Endodermal cell (in vitro differentiated cells): ENCODE measurements around the gene MYOM1. TPM values are rescaled to one million over a fixed set of nuclear protein-coding genes. Genes with fewer than 3 reads are reported as not detected.

Source experiments
- DNase-seq: peaks from one replicate; pipeline ENCODE4 v3.0.0-alpha.2; 2017
- H3K27ac ChIP-seq: 2 replicates; pipeline ENCODE4 v1.5.1; 2013; ENCODE audit warnings: mild to moderate bottlenecking, low read depth, low read length, moderate library complexity
- H3K27me3 ChIP-seq: 2 replicates; pipeline ENCODE4 v1.6.1; 2013; ENCODE audit warnings: mild to moderate bottlenecking, low read length, moderate library complexity; ENCODE audit not compliant: insufficient read depth, control insufficient read depth, poor library complexity, severe bottlenecking
- H3K36me3 ChIP-seq: 2 replicates; pipeline ENCODE4 v1.7.0; 2013; ENCODE audit warnings: mild to moderate bottlenecking, low read length, moderate library complexity; ENCODE audit not compliant: control insufficient read depth, insufficient read depth
- H3K4me1 ChIP-seq: one replicate; pipeline ENCODE4 v1.7.0; 2013; ENCODE audit warnings: low read length; ENCODE audit not compliant: control insufficient read depth, insufficient read depth
- H3K4me3 ChIP-seq: 2 replicates; pipeline ENCODE4 v1.5.1; 2013; ENCODE audit warnings: mild to moderate bottlenecking, low read length, moderate library complexity
- H3K9ac ChIP-seq: 2 replicates; pipeline ENCODE4 v1.6.1; 2013; ENCODE audit warnings: mild to moderate bottlenecking, low read length, moderate library complexity; ENCODE audit not compliant: poor library complexity, severe bottlenecking; ENCODE audit errors: extremely low read depth
- H3K9me3 ChIP-seq: 2 replicates; pipeline ENCODE4 v1.6.1; 2013; ENCODE audit warnings: mild to moderate bottlenecking, low read length, moderate library complexity; ENCODE audit not compliant: control insufficient read depth
- H3K27ac Mint-ChIP-seq: 2 replicates; pipeline ENCODE4 v1.8.0; 2020; ENCODE audit warnings: mixed read lengths
- H3K27me3 Mint-ChIP-seq: 2 replicates; pipeline ENCODE4 v1.8.0; 2021; ENCODE audit warnings: mild to moderate bottlenecking, mixed read lengths; ENCODE audit not compliant: insufficient read depth
- H3K36me3 Mint-ChIP-seq: 2 replicates; pipeline ENCODE4 v1.8.0; 2020; ENCODE audit warnings: low read depth, mixed read lengths
- H3K4me1 Mint-ChIP-seq: 2 replicates; pipeline ENCODE4 v1.8.0; 2020; ENCODE audit warnings: mixed read lengths
- H3K4me3 Mint-ChIP-seq: 2 replicates; pipeline ENCODE4 v1.8.0; 2020; ENCODE audit warnings: mild to moderate bottlenecking, moderate library complexity, mixed read lengths
- H3K9me3 Mint-ChIP-seq: 2 replicates; pipeline ENCODE4 v1.8.0; 2020; ENCODE audit warnings: mild to moderate bottlenecking, mixed read lengths
- WGBS, 2 experiments: methylation state at CpG; one replicate each; pipeline versions ENCODE4 v1.1.5 to v1.1.7; 2013; ENCODE audit warnings: missing lambda C conversion rate in 2 of 2, mixed read lengths in 1 of 2; ENCODE audit not compliant: insufficient coverage in 1 of 2, insufficient read length in 1 of 2; 5-methylcytosine and 5-hydroxymethylcytosine counted together
- total RNA-seq, 2 donors: library from RNA; stranded (reverse); fragmentation: NEBNext Ultra II Directional in 1 of 2; extraction: Animal tissue kit (Norgen Biotek cat#: 25700) in 1 of 2; gene quantifications; 2 replicates in 1 of 2; 3 replicates in 1 of 2; pipeline ENCODE4 v1.2.1, GENCODE V29; 2021
- TF ChIP-seq, protein P1 (sequence below): fragments of 200-600 bp; sonication (generic); conservative IDR thresholded peaks from 2 replicates; pipeline ENCODE4 v1.5.0; 2021; ENCODE audit warnings: antibody characterized with exemption, mild to moderate bottlenecking

MYOM1 gene
- total RNA-seq, 2 donors from 2014 or later = 0.49 to 0.88 TPM

DNA sequence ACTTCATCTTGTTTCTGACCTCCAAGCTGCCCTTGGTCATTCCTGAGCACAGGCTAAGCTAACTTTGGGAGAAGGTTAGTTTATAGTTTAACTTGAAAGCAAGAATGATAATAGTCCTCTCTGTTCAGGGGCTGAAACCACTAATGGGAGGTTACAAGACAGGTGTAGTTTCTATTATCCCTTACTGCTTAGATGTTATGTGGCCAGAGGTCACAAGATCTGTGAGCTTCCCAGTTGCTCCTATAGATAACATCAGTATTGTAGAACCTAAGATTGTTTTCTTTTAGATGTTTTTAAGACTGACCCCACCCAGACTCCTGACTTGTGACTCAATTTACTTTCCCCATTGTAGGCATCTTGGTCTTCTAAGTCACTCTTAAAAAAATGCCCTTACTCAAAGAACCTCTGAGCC, 112.0 kb downstream of the MYOM1 start:
- Histone ChIP-seq H3K4me1 (no peaks in the 10 kb centered on the region), H3K27ac (no peak overlapping the region), H3K27me3 (no peaks in the 10 kb centered on the region), H3K36me3 (no peaks in the 10 kb centered on the region), H3K9me3 (no peaks in the 10 kb centered on the region), H3K4me3 (no peak overlapping the region), H3K9ac (no peak overlapping the region)
- Mint-ChIP-seq H3K36me3 (no peaks in the 10 kb centered on the region), H3K4me3 (no peak overlapping the region), H3K27me3 (peaks cover 24% of the 10 kb centered on the region), H3K9me3 (no peaks in the 10 kb centered on the region), H3K4me1 (peaks cover 10% of the 10 kb centered on the region), H3K27ac (no peak overlapping the region)
- TF ChIP-seq, protein P1, sequence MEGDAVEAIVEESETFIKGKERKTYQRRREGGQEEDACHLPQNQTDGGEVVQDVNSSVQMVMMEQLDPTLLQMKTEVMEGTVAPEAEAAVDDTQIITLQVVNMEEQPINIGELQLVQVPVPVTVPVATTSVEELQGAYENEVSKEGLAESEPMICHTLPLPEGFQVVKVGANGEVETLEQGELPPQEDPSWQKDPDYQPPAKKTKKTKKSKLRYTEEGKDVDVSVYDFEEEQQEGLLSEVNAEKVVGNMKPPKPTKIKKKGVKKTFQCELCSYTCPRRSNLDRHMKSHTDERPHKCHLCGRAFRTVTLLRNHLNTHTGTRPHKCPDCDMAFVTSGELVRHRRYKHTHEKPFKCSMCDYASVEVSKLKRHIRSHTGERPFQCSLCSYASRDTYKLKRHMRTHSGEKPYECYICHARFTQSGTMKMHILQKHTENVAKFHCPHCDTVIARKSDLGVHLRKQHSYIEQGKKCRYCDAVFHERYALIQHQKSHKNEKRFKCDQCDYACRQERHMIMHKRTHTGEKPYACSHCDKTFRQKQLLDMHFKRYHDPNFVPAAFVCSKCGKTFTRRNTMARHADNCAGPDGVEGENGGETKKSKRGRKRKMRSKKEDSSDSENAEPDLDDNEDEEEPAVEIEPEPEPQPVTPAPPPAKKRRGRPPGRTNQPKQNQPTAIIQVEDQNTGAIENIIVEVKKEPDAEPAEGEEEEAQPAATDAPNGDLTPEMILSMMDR = no peak
- no peak for DNase-seq

DNA sequence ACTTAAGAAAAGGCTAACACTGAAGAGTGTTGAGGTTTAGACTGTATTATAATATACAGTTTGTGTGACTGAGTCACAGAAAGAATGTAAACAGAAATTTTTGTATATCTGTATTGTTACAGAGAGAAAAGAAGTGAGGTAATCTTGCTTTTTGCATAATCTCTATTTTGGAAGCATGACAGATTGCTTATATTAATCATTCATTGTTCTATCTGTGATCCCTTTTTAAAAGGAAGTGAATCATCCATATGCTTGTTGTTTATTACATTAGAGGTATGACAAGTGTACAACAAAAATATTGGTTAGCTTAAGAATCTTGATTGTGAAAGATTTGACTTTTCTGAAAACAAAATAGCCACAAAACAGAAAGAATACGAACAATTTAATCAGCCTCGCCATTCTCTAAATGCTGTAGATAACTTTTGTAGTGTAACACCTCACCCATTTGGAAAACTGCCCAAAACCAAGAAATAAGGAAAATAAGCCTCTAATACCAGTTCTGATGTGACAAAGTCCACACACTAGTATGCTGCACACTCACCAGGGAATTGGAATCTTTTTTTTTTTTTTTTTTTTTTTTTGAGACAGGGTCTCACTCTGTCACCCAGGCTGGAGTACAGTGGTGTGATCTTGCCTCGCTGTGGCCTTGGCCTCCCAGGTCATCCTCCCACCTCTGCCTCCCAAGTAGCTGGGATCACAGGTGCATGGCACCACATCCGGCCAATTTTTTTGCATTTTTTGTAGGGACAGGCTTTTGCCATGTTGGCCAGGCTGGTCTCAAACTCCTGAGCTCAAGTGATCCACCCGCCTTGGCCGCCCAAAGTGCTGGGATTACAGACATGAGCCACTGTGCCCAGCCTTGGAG, 115.3 kb downstream of the MYOM1 start:
- Histone ChIP-seq H3K4me3 (no peak overlapping the region), H3K9ac (no peak overlapping the region), H3K27ac (no peak overlapping the region), H3K27me3 (no peaks in the 10 kb centered on the region), H3K9me3 (no peaks in the 10 kb centered on the region), H3K4me1 (peaks cover 4% of the 10 kb centered on the region), H3K36me3 (no peaks in the 10 kb centered on the region)
- H3K4me3 Mint-ChIP-seq = no peak overlapping the region
- H3K4me1 Mint-ChIP-seq = peaks cover 9% of the 10 kb centered on the region
- H3K36me3 Mint-ChIP-seq = no peaks in the 10 kb centered on the region
- TF ChIP-seq, protein P1 = no peak
- no peak for DNase-seq
- H3K27ac Mint-ChIP-seq = no peak overlapping the region
- H3K27me3 Mint-ChIP-seq = peaks cover 1% of the 10 kb centered on the region
- no peaks in the 10 kb centered on the region for H3K9me3 Mint-ChIP-seq
- 97 to 100% methylated on average over 4 to 6 of the region's 6 CpGs for WGBS, 2 experiments

DNA sequence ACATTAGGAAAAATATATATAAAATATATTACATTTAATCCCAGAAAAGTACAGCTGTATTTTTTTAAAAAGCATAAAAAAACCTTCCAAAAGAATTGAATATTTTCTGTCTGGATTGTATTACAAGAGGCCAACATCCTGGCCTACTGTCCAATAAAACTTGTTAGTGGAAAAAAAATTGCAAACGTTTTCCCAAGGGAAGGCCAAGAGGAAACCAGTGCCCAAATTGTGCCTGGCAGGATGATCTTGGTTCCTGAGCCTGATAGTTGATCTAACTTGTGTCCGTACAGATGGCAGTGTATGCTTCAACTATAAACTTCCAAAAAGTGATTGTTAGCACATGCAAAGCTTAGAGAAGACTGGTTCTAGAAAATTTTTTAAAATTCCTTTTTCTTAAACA, 116.2 kb downstream of the MYOM1 start:
- Mint-ChIP-seq H3K4me3 (no peak overlapping the region), H3K27ac (no peak overlapping the region), H3K27me3 (peaks cover 2% of the 10 kb centered on the region), H3K36me3 (no peaks in the 10 kb centered on the region), H3K9me3 (no peaks in the 10 kb centered on the region), H3K4me1 (peaks cover 9% of the 10 kb centered on the region)
- WGBS, 2 experiments = 86 to 93% methylated on average over 1 to 2 of the region's 2 CpGs
- TF ChIP-seq, protein P1 = no peak
- Histone ChIP-seq H3K36me3 (no peaks in the 10 kb centered on the region), H3K4me3 (no peak overlapping the region), H3K9ac (no peak overlapping the region), H3K27ac (no peak overlapping the region), H3K27me3 (no peaks in the 10 kb centered on the region), H3K4me1 (peaks cover 4% of the 10 kb centered on the region), H3K9me3 (no peaks in the 10 kb centered on the region)
- no peak for DNase-seq
